HEK293 (cell line): ENCODE data around the gene HDAC2.
"Not testable (repeated sequence)": the region's sequence is repeated elsewhere in the genome, so short reads cannot be mapped to it uniquely, and the experiment has no call there.

Experiments
- KLF16 ChIP-seq: fragments of 450-650 bp; formaldehyde crosslinking; IDR thresholded peaks from 2 replicates; pipeline ENCODE4 v1.5.1; 2017; ENCODE audit warnings: missing biosample characterization, missing genetic modification characterization
- MZF1 ChIP-seq: fragments of 450-650 bp; formaldehyde crosslinking; IDR thresholded peaks from 2 replicates; pipeline ENCODE4 v1.5.1; 2017; ENCODE audit warnings: missing biosample characterization, missing genetic modification characterization, borderline replicate concordance
- REPIN1 ChIP-seq: fragments of 450-650 bp; formaldehyde crosslinking; IDR thresholded peaks from 2 replicates; pipeline ENCODE4 v1.5.1; 2017; ENCODE audit warnings: missing biosample characterization, missing genetic modification characterization, low read depth
- ZNF18 ChIP-seq: fragments of 450-650 bp; formaldehyde crosslinking; IDR thresholded peaks from 2 replicates; pipeline ENCODE4 v1.5.1; 2016; ENCODE audit warnings: missing biosample characterization, missing genetic modification characterization
- ZNF274 ChIP-seq, 2 experiments: fragments of 200-500 bp in 1 of 2; fragments of 450-650 bp in 1 of 2; sonication (Bioruptor generic) in 1 of 2; formaldehyde crosslinking in 1 of 2; IDR thresholded peaks; 2 replicates each; pipeline versions ENCODE4 v1.5.1 to v1.6.1; 2014 to 2016; ENCODE audit warnings: borderline replicate concordance in 1 of 2, inconsistent platforms in 1 of 2, low read length in 1 of 2, missing biosample characterization in 1 of 2, missing genetic modification characterization in 1 of 2
- ZNF530 ChIP-seq: fragments of 450-650 bp; formaldehyde crosslinking; IDR thresholded peaks from 2 replicates; pipeline ENCODE4 v1.5.1; 2016; ENCODE audit warnings: low read depth, missing biosample characterization, missing genetic modification characterization
- ZNF621 ChIP-seq: fragments of 450-650 bp; formaldehyde crosslinking; IDR thresholded peaks from 2 replicates; pipeline ENCODE4 v1.5.1; 2017; ENCODE audit warnings: missing biosample characterization, missing genetic modification characterization
- ZNF777 ChIP-seq: fragments of 450-650 bp; formaldehyde crosslinking; IDR thresholded peaks from 2 replicates; pipeline ENCODE4 v1.5.1; 2017; ENCODE audit warnings: missing biosample characterization, missing genetic modification characterization, borderline replicate concordance
- TF ChIP-seq, protein P1 (sequence below): fragments of 450-650 bp; formaldehyde crosslinking; IDR thresholded peaks from 2 replicates; pipeline ENCODE4 v1.5.1; 2016; ENCODE audit warnings: missing biosample characterization, missing genetic modification characterization
- TF ChIP-seq, protein P2 (sequence below): fragments of 450-650 bp; formaldehyde crosslinking; conservative IDR thresholded peaks from 2 replicates; pipeline ENCODE4 v1.5.1; 2016; ENCODE audit warnings: low read depth, missing biosample characterization, missing genetic modification characterization
- TF ChIP-seq, protein P3 (sequence below): fragments of 450-650 bp; formaldehyde crosslinking; IDR thresholded peaks from 2 replicates; pipeline ENCODE4 v1.5.1; 2016; ENCODE audit warnings: missing biosample characterization, missing genetic modification characterization

DNA sequence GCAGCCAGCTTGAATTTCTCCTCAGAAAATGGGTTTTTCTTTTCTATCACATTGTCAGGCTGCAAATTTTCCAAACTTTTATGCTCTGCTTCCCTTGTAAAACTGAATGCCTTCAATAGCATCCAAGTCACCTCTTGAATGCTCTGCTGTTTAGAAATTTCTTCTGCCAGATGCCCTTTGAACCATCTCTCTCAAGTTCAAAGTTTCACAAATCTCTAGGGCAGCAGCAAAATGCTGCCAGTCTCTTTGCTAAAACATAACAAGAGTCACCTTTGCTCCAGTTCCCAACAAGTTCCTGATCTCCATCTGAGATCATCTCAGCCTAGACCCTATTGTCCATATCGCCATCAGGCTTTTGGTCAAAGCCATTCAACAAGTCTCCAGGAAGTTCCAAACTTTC is 60.7 kb downstream of the HDAC2 start:
- TF ChIP-seq ZNF621; KLF16 (tag by site-specific recombination); ZNF530 (tag by site-specific recombination); ZNF18 (tag by site-specific recombination); ZNF274 (IDR thresholded peaks at IDR 0.05; ENCODE audit: low read length); ZNF274 (tag by site-specific recombination; IDR thresholded peaks at IDR 0.05; ENCODE audit: borderline replicate concordance); REPIN1 (tag by site-specific recombination); MZF1; ZNF777: not testable (repeated sequence)
- TF ChIP-seq, protein P1, sequence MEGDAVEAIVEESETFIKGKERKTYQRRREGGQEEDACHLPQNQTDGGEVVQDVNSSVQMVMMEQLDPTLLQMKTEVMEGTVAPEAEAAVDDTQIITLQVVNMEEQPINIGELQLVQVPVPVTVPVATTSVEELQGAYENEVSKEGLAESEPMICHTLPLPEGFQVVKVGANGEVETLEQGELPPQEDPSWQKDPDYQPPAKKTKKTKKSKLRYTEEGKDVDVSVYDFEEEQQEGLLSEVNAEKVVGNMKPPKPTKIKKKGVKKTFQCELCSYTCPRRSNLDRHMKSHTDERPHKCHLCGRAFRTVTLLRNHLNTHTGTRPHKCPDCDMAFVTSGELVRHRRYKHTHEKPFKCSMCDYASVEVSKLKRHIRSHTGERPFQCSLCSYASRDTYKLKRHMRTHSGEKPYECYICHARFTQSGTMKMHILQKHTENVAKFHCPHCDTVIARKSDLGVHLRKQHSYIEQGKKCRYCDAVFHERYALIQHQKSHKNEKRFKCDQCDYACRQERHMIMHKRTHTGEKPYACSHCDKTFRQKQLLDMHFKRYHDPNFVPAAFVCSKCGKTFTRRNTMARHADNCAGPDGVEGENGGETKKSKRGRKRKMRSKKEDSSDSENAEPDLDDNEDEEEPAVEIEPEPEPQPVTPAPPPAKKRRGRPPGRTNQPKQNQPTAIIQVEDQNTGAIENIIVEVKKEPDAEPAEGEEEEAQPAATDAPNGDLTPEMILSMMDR (tag by site-specific recombination): not testable (repeated sequence)
- TF ChIP-seq, protein P2, sequence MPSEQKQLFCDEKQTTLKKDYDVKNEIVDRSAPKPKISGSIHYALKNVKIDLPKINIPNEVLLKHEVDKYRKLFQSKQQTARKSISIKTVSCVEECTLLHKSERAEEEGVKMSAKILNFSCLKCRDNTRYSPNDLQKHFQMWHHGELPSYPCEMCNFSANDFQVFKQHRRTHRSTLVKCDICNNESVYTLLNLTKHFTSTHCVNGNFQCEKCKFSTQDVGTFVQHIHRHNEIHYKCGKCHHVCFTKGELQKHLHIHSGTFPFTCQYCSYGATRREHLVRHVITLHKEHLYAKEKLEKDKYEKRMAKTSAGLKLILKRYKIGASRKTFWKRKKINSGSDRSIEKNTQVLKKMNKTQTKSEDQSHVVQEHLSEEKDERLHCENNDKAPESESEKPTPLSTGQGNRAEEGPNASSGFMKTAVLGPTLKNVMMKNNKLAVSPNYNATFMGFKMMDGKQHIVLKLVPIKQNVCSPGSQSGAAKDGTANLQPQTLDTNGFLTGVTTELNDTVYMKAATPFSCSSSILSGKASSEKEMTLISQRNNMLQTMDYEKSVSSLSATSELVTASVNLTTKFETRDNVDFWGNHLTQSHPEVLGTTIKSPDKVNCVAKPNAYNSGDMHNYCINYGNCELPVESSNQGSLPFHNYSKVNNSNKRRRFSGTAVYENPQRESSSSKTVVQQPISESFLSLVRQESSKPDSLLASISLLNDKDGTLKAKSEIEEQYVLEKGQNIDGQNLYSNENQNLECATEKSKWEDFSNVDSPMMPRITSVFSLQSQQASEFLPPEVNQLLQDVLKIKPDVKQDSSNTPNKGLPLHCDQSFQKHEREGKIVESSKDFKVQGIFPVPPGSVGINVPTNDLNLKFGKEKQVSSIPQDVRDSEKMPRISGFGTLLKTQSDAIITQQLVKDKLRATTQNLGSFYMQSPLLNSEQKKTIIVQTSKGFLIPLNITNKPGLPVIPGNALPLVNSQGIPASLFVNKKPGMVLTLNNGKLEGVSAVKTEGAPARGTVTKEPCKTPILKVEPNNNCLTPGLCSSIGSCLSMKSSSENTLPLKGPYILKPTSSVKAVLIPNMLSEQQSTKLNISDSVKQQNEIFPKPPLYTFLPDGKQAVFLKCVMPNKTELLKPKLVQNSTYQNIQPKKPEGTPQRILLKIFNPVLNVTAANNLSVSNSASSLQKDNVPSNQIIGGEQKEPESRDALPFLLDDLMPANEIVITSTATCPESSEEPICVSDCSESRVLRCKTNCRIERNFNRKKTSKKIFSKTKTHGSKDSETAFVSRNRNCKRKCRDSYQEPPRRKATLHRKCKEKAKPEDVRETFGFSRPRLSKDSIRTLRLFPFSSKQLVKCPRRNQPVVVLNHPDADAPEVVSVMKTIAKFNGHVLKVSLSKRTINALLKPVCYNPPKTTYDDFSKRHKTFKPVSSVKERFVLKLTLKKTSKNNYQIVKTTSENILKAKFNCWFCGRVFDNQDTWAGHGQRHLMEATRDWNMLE (tag by site-specific recombination): not testable (repeated sequence)
- TF ChIP-seq, protein P3, sequence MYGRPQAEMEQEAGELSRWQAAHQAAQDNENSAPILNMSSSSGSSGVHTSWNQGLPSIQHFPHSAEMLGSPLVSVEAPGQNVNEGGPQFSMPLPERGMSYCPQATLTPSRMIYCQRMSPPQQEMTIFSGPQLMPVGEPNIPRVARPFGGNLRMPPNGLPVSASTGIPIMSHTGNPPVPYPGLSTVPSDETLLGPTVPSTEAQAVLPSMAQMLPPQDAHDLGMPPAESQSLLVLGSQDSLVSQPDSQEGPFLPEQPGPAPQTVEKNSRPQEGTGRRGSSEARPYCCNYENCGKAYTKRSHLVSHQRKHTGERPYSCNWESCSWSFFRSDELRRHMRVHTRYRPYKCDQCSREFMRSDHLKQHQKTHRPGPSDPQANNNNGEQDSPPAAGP (tag by site-specific recombination): not testable (repeated sequence)
